GM12878 (cell line): ENCODE results near the gene WSCD2.

Experiments used
- ATF2 ChIP-seq: IDR thresholded peaks from 2 replicates; pipeline ENCODE4 v1.6.1; 2012; ENCODE audit warnings: low read length, inconsistent platforms
- CTCF ChIP-seq, 3 experiments: IDR thresholded peaks in 2 of 3; conservative IDR thresholded peaks in 1 of 3; 2 replicates each; pipeline ENCODE4 v1.5.1; 2011; ENCODE audit warnings: low read depth in 3 of 3, low read length in 3 of 3, mild to moderate bottlenecking in 3 of 3, control low read depth in 2 of 3, moderate library complexity in 2 of 3, inconsistent platforms in 1 of 3, mixed read lengths in 1 of 3; ENCODE audit not compliant: control insufficient read depth in 2 of 3, insufficient read depth in 1 of 3; ENCODE audit errors: extremely low read depth in 1 of 3
- POLR2A ChIP-seq: IDR thresholded peaks from 2 replicates; pipeline ENCODE4 v1.6.1; 2011; ENCODE audit warnings: low read depth, mild to moderate bottlenecking, low read length
- REST ChIP-seq: IDR thresholded peaks from 2 replicates; pipeline ENCODE4 v1.6.1; 2012; ENCODE audit warnings: mild to moderate bottlenecking, low read depth, low read length
- SIN3A ChIP-seq: IDR thresholded peaks from 2 replicates; pipeline ENCODE4 v1.6.1; 2012; ENCODE audit warnings: low read depth, low read length, improper control_type of control experiment
- SMAD1 ChIP-seq: fragments of 450-650 bp; IDR thresholded peaks from 2 replicates; pipeline ENCODE4 v1.6.1; 2018; ENCODE audit warnings: mild to moderate bottlenecking, low read depth; ENCODE audit not compliant: partially characterized antibody
- SMC3 ChIP-seq: IDR thresholded peaks from 2 replicates; pipeline ENCODE4 v1.6.1; 2011; ENCODE audit warnings: low read length, improper control_type of control experiment, borderline replicate concordance
- SP1 ChIP-seq: IDR thresholded peaks from one replicate; pipeline ENCODE4 v1.6.1; 2011; ENCODE audit warnings: low read depth, low read length
- TCF7 ChIP-seq: IDR thresholded peaks from 2 replicates; pipeline ENCODE4 v1.6.1; 2014; ENCODE audit warnings: antibody characterized with exemption, borderline replicate concordance
- YBX1 ChIP-seq: fragments of 450-650 bp; IDR thresholded peaks from 2 replicates; pipeline ENCODE4 v1.6.1; 2016; ENCODE audit warnings: antibody characterized with exemption
- YY1 ChIP-seq: IDR thresholded peaks from 2 replicates; pipeline ENCODE4 v1.6.1; 2011; ENCODE audit warnings: low read depth, mild to moderate bottlenecking, low read length

- TF ChIP-seq SP1 (no peak), CTCF (IDR thresholded peaks at IDR 0.05 in 2 of 3, conservative IDR thresholded peaks at IDR 0.05 in 1 of 3; ENCODE audit: control insufficient read depth in 2 of 3, extremely low read depth in 1 of 3, insufficient read depth in 1 of 3, low read depth in 3 of 3, low read length in 3 of 3) (no peak), SMAD1 (no peak), SMC3 (no peak), REST (no peak), YBX1 (no peak), TCF7 (no peak), POLR2A (no peak), SIN3A (no peak), ATF2 (no peak), YY1 (no peak)
Observed at GRCh38 chr12:108271951-108272872, 143.1 kb downstream of the WSCD2 start.
